Activated CD4-positive, alpha-beta T cell treated with anti-CD3 and anti-CD28 coated beads, Interleukin-2, amount 50 U/mL, for 16 hours (primary cell): ENCODE data around the gene CTPS2.
"Not testable (repeated sequence)": the region's sequence is repeated elsewhere in the genome, so short reads cannot be mapped to it uniquely, and the experiment has no call there.

Experiments used
- DNase-seq: peaks from one replicate; pipeline ENCODE4 v3.0.0-alpha.2; 2020

Gene CTPS2

DNA sequence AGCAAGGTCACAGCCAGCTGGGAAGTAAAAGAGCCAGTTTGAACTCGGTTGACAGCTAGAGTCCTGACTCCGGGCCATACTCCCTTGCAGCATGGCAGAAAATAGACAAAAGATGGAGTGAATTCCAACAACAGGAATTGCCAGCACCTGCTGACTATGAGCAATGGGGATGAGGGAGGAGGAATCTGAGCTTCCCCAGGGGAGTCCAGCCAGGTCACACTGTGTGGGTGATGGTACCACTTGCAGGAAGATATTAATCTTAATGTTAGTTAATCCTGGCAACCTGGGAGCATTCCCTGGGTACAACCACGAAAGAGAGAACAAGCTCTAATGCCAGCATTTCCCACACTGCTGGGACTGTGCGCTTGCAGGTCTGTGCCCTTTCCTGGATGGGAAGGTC, 110.6 kb downstream of the CTPS2 start:
- no peak for DNase-seq

DNA sequence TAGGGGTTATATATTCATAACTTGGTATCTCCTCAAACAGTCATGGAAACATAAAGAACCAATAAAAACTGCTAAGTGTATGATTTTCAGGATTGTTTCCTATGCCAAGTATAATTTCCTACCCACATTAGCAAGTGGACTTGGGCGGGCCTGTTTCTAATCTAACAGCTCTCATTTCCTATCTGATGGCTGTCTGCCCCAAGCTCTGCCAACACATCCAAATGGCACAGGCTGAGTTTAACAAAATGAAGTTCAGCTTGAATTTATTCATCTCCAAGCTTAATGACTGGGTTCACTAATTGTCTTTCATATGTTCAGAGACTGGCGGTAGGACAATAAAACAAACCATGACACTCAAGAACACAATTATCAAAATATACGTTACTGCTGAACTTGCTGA, 118.0 kb downstream of the CTPS2 start:
- no peak for DNase-seq

DNA sequence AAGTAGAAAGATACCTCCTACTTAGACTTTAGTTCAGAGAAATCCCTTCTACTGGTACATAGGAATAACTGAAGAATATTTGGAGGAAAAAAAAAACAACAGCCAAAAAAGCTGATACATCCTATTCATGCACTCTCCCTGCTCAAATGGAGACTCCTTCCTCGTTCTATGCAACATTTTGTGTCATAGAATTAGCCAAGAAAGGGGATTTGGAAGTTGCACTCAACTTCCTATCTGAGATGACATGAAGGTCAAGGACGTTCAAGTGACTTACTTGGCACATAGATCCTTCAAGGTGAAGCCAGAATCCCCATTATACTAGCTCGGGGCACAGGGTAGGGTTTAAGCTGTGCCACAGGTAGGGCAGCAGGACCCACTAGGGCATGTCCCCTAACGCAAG, 118.7 kb downstream of the CTPS2 start:
- no peak for DNase-seq

DNA sequence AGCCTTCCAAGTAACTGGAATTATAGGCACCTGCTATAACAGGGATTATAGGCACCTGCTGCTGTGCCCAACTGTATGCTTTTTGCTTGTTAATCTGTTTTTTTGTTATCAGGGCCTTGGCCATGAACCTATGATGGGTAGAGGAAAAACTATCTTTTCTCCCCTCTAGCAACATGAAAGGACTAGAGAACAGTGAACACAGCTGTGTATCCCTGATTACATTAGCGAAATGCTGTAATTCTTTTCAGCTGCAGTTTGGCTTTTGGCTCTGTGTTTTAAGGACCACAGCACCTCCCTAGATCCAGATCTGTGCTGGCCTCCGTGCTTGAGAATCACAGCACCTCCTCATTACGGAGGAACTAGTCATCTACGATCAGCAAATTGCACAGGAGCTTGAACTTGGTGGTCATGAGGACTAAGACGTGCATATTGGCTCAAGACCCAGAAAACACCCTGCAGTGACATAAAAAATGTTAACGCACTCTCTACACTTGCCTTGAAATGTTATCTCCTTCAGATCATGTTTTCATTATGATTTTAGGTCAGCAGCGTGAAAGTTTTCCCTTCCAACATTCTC, 120.2 kb downstream of the CTPS2 start:
- no peak for DNase-seq

DNA sequence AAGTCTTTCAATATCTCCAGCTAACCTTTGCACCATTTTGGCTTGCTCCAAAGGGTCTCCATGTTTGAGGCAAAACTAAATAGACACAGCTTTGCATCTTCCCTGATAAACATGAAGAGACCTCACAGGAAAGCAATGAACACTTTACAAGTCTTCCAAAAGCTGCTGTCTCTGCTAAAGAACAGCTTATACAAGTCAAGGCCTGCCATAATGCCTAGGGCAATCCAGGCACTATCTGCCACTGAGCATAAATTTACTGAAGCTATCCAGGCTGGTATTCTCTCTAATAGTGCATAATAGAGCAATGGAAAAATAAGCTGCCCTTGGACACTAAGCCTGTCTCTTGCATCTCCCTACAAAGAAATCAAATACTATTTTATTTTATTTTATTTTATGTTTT, 122.6 kb downstream of the CTPS2 start:
- no peak for DNase-seq

DNA sequence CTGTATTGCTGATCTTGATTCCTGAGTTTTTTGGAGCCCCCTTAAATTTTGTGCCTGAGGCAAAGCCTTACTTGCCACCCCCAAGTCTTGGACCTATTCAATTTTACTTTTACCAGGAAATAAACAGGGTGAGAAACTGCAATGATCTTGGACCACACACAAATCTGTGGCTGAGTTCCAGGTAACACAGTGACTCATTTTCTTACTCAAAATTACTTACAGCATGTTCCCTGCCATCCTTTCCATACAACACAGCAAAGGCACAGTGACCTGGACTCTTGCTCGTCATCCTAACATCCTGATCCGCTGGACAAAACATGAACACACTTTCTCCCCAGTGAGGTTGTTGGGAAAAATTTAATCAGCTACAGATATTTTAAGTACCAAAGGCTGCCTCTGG, 123.3 kb downstream of the CTPS2 start:
- no peak for DNase-seq

DNA sequence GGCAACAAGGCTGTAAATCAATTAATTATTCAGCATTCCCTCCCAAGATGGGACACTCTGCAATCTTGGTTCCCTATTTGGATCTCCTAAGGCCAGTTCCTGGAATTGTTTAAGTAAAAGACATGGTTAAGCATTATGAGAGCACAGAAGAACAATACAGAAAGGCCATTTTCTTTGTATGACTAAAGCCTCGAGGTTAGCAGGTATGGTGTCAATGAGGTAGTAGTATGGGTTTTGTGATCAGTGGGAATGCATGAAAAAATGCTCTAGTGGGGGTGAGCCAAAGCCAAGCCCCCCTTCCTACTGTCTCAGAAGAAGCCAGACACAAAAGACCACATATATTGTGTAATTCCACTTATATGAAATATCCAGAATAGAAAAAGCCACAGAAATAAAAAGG, 124.2 kb downstream of the CTPS2 start:
- DNase-seq: no peak

DNA sequence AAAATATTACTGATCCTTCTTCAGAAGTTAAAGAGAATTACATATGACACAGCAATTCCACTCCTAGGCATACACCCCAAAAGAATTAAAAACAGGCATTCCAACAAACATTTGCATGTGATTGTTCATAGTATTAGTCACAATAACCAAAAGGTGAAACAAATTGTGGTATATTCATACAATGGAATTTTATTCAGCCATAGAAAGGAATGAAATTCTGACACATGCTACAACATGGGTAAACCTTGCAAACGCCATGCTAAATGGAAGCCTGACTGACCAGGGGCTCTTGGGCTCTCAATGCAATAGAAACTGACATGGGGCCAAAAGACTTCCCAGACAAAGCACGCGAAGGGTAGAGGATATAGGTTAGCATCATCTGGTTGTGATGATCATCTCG, 124.6 kb downstream of the CTPS2 start:
- no peak for DNase-seq

DNA sequence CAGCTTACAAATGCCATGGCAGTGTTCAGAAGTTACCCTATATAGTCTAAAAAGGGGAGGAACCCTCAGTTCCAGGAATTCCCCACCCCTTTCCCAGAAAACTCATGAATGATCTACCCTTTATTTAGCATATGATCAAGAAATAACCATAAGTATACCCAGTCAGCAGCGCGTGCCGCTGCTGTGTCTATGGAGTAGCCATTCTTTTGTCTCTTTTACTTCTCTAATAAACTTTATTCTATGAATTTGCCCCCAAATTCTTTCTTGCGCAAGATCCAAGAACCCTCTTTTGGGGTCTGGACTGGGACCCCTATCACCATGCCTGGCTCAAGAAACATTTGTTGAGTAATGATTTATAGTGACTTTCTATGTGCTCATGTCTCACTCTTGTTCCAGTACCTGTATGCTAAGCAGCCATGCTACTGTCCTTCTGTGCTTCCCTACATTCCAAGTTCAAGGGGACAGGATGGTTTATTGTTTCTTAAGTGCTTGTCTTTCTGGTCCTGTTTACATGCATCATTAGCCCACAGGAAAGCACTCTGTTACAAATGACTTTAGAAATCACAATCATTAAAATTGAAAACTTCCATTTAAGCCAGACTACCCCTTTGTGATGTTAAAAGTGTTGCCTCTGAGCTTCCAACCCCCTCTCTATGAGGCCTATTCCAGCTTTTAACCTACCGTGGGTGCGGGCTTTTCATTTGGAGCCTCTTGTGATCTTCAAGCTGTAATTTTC, 125.9 kb downstream of the CTPS2 start:
- no peak for DNase-seq

DNA sequence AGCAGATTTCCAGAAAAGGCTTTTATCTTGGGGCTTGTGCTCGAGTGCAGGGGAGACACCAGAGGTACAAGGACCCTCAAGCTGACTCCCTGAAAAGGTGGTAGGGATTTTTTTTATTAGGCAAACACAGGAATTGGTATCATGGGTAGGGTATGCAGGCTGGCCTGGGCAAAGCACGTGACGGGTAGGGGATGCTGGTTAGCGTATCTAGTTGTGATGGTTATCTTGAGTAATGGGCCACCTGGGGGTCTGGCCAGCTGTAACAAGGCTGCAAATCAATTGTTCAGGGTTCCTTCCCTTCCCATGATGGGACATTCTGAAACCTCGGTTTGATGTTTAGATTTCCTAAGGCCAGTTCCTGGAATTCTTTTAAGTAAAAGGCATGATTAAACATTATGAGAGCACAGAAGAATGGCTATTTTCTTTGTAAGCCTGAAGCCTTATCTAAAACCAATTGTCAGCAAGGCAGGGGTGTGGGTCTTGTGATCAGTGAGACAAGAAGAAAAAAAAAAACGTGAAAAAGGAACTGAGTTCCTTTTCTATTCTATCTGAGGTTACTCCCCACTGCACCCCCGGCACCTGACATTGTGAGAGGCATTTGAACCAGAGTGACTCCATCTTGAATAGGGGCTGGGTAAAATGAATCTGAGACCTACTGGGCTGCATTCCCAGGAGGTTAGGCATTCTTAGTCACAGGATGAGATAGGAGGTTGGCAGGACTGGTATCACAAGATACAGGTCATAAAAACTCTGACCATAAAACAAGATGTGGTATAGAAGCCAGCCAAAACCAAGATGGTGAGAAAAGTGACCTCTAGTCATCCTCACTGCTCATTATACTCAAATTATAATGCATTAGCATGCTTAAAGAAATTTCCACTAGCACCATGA, 126.7 kb downstream of the CTPS2 start:
- DNase-seq: no peak

DNA sequence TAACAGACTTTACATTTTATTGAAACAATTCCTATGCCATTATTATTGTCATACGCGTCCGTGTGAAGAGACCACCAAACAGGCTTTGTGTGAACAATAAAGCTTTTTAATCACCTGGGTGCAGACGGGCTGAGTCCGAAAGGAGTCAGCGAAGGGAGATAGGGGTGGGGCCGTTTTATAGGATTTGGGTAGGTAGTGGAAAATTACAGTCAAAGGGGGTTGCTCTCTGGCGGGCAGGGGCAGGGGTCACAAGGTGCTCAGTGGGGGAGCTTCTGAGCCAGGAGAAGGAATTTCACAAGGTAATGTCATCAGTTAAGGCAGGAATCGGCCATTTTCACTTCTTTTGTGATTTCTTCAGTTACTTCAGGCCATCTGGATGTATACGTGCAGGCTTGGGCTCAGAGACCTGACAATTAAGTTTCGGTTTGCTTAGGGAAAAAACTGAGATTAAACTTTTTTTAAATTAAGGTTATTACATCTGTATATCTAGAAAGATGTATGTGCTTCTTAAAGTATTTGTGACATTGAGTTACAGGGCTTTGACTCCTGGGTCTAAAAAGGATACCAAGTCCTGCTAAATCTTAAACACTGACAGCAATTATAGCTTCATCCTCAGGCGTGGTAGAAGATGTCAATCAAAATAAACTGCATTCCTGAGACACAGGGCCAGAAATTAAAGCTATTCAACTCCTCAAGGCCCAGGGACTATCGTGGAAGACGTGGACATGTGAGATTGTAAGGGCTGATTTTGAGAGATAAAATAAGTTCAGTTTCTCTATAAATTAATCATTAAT, 132.3 kb downstream of the CTPS2 start:
- not testable (repeated sequence) for DNase-seq

DNA sequence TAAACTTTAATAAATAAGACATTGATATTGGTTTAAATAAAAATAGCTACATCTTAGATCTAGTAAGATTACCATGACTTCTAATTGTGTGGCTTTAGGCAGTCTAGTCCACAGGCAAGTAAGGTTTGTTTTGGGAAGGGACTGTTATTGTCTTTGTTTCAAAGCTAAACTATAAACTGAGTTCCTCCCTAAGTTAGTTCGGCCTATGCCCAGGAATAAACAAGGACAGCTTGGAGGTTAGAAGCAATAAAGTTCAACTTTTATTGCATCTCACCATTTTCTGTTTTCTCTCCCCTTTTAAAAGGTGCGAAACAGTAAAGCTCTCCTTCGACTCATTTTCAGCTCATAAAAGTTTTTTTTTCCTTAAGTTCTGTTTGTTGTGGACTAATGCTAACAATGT, 133.0 kb downstream of the CTPS2 start:
- DNase-seq: no peak

DNA sequence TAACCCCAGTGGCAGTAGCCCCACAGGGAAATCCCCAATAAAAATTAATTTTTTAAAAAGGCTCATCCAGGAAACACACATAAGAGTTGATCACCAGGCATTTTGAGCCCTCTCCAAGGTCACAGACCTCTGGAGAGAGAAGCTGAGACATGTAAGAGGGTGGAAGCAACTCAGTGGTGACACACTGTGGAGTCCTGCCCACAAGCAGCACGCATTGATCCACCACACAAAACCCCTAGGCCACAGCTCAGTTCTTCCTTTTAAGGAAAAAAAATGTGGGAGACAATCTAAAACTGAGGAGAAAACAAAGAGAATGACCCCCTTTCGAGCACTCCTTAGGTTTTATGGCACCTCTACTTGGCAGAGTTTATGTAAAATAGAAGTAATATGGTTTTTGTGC, 134.3 kb downstream of the CTPS2 start:
- no peak for DNase-seq

DNA sequence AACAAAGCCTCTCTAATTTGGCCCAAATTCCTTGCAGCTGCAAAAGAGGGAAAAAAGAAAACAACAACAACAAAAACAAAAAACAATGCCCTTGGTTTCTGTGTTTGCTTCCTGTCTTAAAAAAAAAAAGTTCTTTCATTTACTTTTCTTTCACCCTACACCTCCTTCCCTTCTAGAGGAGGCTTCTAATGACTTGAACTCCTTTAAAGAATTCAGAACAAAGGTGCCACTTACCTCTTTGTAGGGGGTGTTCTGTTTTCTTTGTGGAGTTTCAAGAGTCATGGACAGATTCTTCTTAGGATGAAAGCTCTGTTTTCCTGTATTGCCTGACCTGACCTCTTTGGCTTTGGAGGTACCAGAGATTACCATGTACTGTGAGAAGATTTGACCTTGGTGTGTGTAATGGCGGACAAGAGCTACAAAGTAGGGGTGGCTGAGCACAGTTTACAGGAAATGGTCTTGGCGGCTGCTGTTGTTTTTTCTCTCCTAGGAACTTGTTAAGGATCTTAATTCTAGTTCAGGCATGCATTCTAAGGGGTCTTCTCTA, 134.9 kb downstream of the CTPS2 start:
- no peak for DNase-seq

DNA sequence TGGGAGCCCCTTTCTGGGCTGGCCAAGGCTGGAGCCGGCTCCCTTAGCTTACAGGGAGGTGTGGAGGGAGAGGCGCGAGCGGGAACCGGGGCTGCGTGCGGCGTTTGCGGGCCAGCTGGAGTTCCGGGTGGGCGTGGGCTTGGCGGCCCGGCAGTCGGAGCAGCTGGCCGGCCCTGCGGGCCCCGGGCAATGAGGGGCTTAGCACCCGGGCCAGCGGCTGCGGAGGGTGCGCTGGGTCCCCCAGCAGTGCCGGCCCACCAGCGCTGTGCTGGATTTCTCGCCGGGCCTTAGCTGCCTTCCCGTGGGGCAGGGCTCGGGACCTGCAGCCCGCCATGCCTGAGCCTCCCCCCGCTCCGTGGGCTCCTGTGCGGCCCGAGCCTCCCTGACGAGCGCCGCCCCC, 137.1 kb downstream of the CTPS2 start:
- DNase-seq: not testable (repeated sequence)

DNA sequence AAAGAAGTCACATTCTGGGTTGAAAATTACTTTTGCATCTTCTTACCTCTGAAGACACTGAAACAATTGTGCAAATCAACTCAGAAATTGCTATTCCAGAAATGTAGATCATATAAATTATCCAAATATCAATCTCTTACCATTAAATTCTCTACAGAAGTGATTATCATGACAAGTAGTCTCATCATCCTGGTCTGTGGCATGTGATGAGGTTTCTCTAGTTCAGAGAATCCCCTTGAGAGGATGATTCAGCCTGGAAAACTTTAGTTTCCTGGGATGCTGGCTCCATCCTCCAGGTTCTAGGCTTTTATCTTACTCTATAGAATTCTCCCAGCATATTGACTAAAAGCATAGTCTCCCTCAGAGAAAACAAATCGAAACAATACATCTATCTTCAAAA, 138.7 kb downstream of the CTPS2 start:
- no peak for DNase-seq

DNA sequence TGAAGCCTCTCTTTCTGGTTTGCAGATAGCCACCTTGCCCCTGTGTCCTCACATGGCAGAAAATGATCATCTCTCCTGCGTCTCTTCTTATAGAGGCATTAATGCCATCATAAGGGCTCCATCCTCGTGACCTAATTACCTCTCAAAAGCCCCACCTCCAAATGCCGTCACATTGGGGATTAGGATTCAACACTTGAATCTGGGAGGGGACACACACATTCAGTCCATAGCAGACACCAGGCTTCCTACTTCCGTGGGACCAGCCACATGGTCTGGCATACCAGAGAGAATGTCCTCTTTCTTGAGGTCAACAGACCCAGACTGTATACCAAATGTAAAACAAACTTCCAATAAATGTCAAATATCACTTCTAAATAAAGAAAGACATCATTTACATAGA, 144.8 kb downstream of the CTPS2 start:
- DNase-seq: no peak

DNA sequence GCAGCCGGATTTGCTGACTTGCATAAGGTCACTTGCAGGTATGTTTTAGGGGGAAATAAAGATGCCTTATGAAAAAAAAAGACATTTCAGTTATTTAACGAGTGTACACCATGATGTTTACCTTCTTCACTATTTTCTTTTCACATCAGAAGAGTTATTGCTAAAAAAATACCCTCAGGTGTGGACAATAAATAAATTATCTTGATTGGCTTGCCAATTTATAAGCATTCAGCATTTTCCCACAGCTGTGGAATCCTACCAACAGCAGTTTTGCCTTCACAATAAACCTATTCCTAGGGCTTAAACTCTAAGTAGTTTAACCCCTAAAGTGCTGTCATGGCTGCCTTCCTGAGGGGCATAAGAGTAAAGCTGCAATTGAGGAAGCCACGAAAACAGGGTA, 145.9 kb downstream of the CTPS2 start:
- no peak for DNase-seq

DNA sequence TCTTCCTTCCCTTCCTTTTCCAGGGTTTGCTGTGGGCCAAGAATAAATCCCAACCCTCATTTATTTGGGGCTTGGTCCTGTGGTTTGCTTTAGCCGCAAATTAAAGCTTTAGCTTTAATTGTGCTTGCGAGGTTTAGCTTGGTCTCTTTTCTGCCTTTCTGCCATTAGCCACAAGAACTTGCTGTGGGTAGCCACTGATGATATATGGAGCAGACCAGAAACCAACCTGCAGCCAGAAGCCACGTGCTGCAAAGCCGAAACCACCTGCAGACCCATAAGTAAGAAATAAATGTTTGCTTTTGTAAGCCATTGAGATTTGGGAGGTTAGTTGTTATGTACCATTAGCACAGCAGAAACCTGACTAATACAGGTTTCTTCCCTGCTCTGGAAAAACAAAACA, 152.3 kb downstream of the CTPS2 start:
- no peak for DNase-seq

DNA sequence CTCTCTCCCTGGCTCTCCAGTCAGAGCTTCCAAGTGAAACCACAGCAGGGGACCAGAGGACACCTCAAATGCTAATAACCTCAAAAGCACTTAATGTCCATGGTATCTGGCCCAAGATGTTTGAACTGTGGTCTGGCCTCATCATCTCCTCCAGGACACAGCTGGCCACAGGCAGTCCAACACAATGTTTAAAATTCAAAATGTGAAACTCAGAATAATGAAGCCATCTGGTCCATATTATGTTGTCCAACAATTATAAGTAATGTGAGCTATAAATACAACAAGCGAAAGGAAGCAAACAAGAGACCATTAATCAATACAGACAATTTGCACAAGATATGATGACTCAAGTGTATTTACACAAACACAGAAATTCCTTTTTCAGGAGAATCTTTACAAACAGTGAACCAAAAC, 153.3 kb downstream of the CTPS2 start:
- DNase-seq: no peak

DNA sequence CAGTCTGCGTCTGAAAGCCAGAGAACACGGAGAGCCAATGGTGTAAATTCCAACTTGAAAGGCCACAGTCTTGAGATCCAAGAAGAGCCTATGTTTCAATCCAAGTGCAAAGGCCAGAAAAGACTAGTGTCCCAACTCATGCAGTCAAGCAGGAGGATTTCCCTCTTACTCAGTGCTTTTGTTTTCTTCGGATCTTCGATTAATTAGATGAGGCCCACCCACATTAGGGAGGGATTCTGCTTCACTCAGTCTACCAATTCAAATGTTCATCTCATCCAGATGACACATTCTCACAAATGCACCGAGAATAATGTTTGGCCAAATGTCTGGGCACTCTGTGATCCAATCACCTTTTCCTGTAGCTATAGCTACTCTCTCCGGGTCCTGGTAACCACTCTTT, 154.0 kb downstream of the CTPS2 start:
- no peak for DNase-seq

DNA sequence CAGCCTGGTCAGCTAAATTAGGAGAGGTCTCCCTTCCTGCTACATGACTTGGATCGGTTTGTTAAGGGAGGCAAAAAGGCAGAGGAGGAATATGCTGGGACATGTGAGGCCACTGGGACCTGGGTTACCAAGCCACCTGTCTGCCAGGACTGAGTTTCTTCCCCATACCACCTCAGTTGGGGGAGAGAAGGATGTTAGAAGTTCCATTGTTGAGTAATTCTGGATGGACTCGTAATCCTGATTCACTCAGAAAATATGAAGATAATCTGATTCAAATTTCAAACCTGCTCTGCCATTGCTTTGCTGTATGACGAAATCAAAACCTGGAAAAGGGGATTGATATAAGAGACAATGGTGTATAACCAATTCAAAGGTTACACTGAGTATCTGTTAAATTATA, 159.9 kb downstream of the CTPS2 start:
- DNase-seq: no peak

DNA sequence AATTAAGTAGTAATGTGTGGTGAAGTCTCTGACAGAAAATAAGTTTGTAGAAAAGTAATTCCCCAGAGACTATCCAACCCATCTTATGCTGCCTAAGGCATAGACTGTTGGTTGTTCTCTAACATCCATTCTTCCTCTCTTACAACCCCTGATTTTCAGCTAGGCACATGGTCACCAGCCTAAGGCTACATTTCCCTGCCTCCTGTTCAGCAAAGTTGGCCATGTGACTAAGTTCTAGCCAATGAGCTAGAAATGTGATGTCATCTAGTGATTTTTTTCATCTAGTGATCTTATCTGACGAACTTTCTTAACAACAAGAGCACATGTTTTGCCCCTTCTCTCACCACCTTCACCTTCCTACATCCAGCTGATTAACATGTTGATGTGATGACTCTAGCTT, 164.8 kb downstream of the CTPS2 start:
- DNase-seq: no peak
